Measurements from ENCODE around the gene DCLK1. TPM values are rescaled to one million over a fixed set of nuclear protein-coding genes. Genes with fewer than 3 reads are reported as not detected.

DCLK1 gene
- total and polyA plus RNA-seq, 2 donors (not counting 1 experiment from before 2014, with no cell fraction given): 0.56 to 6.3 TPM

GRCh38 chr13:36157480-36157879 lies 26.3 kb upstream of the DCLK1 start:
- Histone ChIP-seq H2AFZ (ENCODE audit: low read length) (no peak overlapping the region), H3K36me3 (ENCODE audit: control insufficient read depth, insufficient read depth, low read length) (no peaks in the 10 kb centered on the region), H3K9me3 (ENCODE audit: control insufficient read depth, insufficient read depth, low read depth, low read length) (no peaks in the 10 kb centered on the region), H4K20me1 (ENCODE audit: control insufficient read depth, extremely low read depth, insufficient read depth, low read length) (no peaks in the 10 kb centered on the region), H3K4me3 (replicated peaks in 1 of 4; ENCODE audit: control extremely low read depth in 1 of 4, insufficient read depth in 1 of 4, low read depth in 3 of 4, low read length in 4 of 4) (no peak overlapping the region), H3K79me2 (ENCODE audit: control insufficient read depth, insufficient read depth, low read length) (no peaks in the 10 kb centered on the region), H3K27me3 (ENCODE audit: control insufficient read depth, insufficient read depth, low read length) (no peaks in the 10 kb centered on the region), H3K9ac (ENCODE audit: insufficient read depth, low read length) (no peak overlapping the region), H3K27ac (ENCODE audit: insufficient read depth, low read length) (no peak overlapping the region), H3K4me2 (ENCODE audit: extremely low read depth, insufficient read depth, low read length) (no peak overlapping the region), H3K4me1 (ENCODE audit: control insufficient read depth, extremely low read depth, insufficient read depth, low read length) (no peaks in the 10 kb centered on the region)
- TF ChIP-seq EZH2 (IDR thresholded peaks at IDR 0.05; ENCODE audit: low read length, missing control alignments) (no peak), CTCF (conservative IDR thresholded peaks at IDR 0.05 in 1 of 2, IDR thresholded peaks at IDR 0.05 in 1 of 2; ENCODE audit: low read depth in 1 of 2, low read length in 2 of 2) (no peak)
- no peak for DNase-seq (ENCODE audit: low read depth in 2 of 2)

- TF ChIP-seq CTCF (conservative IDR thresholded peaks at IDR 0.05 in 1 of 2, IDR thresholded peaks at IDR 0.05 in 1 of 2; ENCODE audit: low read depth in 1 of 2, low read length in 2 of 2): no peak
- no peak for TF ChIP-seq EZH2 (IDR thresholded peaks at IDR 0.05; ENCODE audit: low read length, missing control alignments)
- Histone ChIP-seq H3K4me1 (ENCODE audit: control insufficient read depth, extremely low read depth, insufficient read depth, low read length) (no peaks in the 10 kb centered on the region), H4K20me1 (ENCODE audit: control insufficient read depth, extremely low read depth, insufficient read depth, low read length) (no peaks in the 10 kb centered on the region), H3K4me3 (replicated peaks in 1 of 4; ENCODE audit: control extremely low read depth in 1 of 4, insufficient read depth in 1 of 4, low read depth in 3 of 4, low read length in 4 of 4) (no peak overlapping the region), H3K36me3 (ENCODE audit: control insufficient read depth, insufficient read depth, low read length) (no peaks in the 10 kb centered on the region), H3K79me2 (ENCODE audit: control insufficient read depth, insufficient read depth, low read length) (no peaks in the 10 kb centered on the region), H3K27ac (ENCODE audit: insufficient read depth, low read length) (no peak overlapping the region), H3K9me3 (ENCODE audit: control insufficient read depth, insufficient read depth, low read depth, low read length) (no peaks in the 10 kb centered on the region), H3K27me3 (ENCODE audit: control insufficient read depth, insufficient read depth, low read length) (no peaks in the 10 kb centered on the region), H3K4me2 (ENCODE audit: extremely low read depth, insufficient read depth, low read length) (no peak overlapping the region), H2AFZ (ENCODE audit: low read length) (no peak overlapping the region), H3K9ac (ENCODE audit: insufficient read depth, low read length) (no peak overlapping the region)
- DNase-seq (ENCODE audit: low read depth in 2 of 2): peak in 1 of 2 donors; percentile 25
Observed at GRCh38 chr13:36154567-36155291, 23.5 kb upstream of the DCLK1 start.

GRCh38 chr13:36151591-36151990 lies 20.4 kb upstream of the DCLK1 start:
- Histone ChIP-seq H3K9me3 (ENCODE audit: control insufficient read depth, insufficient read depth, low read depth, low read length) (no peaks in the 10 kb centered on the region), H3K9ac (ENCODE audit: insufficient read depth, low read length) (no peak overlapping the region), H3K36me3 (ENCODE audit: control insufficient read depth, insufficient read depth, low read length) (no peaks in the 10 kb centered on the region), H3K27ac (ENCODE audit: insufficient read depth, low read length) (no peak overlapping the region), H3K27me3 (ENCODE audit: control insufficient read depth, insufficient read depth, low read length) (no peaks in the 10 kb centered on the region), H2AFZ (ENCODE audit: low read length) (no peak overlapping the region), H3K4me3 (replicated peaks in 1 of 4; ENCODE audit: control extremely low read depth in 1 of 4, insufficient read depth in 1 of 4, low read depth in 3 of 4, low read length in 4 of 4) (no peak overlapping the region), H3K79me2 (ENCODE audit: control insufficient read depth, insufficient read depth, low read length) (no peaks in the 10 kb centered on the region), H4K20me1 (ENCODE audit: control insufficient read depth, extremely low read depth, insufficient read depth, low read length) (no peaks in the 10 kb centered on the region), H3K4me1 (ENCODE audit: control insufficient read depth, extremely low read depth, insufficient read depth, low read length) (no peaks in the 10 kb centered on the region), H3K4me2 (ENCODE audit: extremely low read depth, insufficient read depth, low read length) (no peak overlapping the region)
- DNase-seq (ENCODE audit: low read depth in 2 of 2): no peak
- no peak for TF ChIP-seq CTCF (conservative IDR thresholded peaks at IDR 0.05 in 1 of 2, IDR thresholded peaks at IDR 0.05 in 1 of 2; ENCODE audit: low read depth in 1 of 2, low read length in 2 of 2)
- TF ChIP-seq EZH2 (IDR thresholded peaks at IDR 0.05; ENCODE audit: low read length, missing control alignments): no peak
